Measurements from ENCODE around the gene ZNF688. TPM values are rescaled to one million over a fixed set of nuclear protein-coding genes. Genes with fewer than 3 reads are reported as not detected.

Gene ZNF688
- total and polyA plus RNA-seq, 2 experiments from 2014 or later = 4.0 to 4.4 TPM

DNA sequence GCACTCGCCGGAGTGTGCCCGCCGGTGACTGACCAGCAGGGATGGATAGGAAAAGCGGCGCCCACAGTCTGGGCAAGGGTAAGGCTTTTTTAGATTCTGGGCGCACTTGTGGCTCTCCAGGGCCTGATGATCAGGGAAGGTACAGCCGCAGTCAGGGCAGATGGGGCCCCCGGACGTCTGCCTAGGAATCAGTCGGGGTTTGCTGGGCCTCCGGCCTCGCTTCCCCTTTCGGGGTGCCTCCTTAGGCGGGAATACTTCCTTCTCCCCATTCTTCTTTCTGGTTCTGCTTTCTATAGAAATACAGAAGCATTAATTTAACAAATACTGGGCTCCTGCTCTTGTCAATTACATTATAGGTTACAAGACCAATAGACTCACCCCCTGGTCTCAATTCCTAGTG lies 33.6 kb upstream of the ZNF688 start:
- Mint-ChIP-seq H3K36me3 (ENCODE audit: low read depth) (peaks cover 56% of the 10 kb centered on the region), H3K9me3 (no peaks in the 10 kb centered on the region; the same call in 2 of the 3 replicates), H3K27ac (no peak overlapping the region), H3K4me1 (no peaks in the 10 kb centered on the region), H3K4me3 (no peak overlapping the region), H3K27me3 (ENCODE audit: insufficient read depth, low read depth, poor library complexity) (peaks cover 6% of the 10 kb centered on the region)
- Histone ChIP-seq H3K4me2 (no peak overlapping the region), H3K4me1 (ENCODE audit: insufficient read depth) (0 out of 2 replicates have a peak, but pooled peaks cover 6% of the 10 kb centered on the region), H3K36me3 (ENCODE audit: insufficient read depth) (0 out of 2 replicates have a peak, but pooled peaks cover 19% of the 10 kb centered on the region), H3K27me3 (ENCODE audit: insufficient read depth) (no peaks in the 10 kb centered on the region), H4K20me1 (replicated peaks; ENCODE audit: insufficient read depth) (peaks cover 10% of the 10 kb centered on the region; the same call in 1 of the 2 replicates), H3K27ac (ENCODE audit: low read depth) (no peak overlapping the region), H3K9me2 (ENCODE audit: insufficient read depth) (no peaks in the 10 kb centered on the region), H3F3A (replicated peaks; ENCODE audit: low read depth) (peaks cover 2% of the 10 kb centered on the region; the same call in 1 of the 2 replicates), H2AFZ (no peak overlapping the region), H3K79me2 (replicated peaks; ENCODE audit: insufficient read depth) (0 out of 2 replicates have a peak, but pooled peaks cover 15% of the 10 kb centered on the region), H3K4me3 (no peak overlapping the region)
- TF ChIP-seq, protein P1, sequence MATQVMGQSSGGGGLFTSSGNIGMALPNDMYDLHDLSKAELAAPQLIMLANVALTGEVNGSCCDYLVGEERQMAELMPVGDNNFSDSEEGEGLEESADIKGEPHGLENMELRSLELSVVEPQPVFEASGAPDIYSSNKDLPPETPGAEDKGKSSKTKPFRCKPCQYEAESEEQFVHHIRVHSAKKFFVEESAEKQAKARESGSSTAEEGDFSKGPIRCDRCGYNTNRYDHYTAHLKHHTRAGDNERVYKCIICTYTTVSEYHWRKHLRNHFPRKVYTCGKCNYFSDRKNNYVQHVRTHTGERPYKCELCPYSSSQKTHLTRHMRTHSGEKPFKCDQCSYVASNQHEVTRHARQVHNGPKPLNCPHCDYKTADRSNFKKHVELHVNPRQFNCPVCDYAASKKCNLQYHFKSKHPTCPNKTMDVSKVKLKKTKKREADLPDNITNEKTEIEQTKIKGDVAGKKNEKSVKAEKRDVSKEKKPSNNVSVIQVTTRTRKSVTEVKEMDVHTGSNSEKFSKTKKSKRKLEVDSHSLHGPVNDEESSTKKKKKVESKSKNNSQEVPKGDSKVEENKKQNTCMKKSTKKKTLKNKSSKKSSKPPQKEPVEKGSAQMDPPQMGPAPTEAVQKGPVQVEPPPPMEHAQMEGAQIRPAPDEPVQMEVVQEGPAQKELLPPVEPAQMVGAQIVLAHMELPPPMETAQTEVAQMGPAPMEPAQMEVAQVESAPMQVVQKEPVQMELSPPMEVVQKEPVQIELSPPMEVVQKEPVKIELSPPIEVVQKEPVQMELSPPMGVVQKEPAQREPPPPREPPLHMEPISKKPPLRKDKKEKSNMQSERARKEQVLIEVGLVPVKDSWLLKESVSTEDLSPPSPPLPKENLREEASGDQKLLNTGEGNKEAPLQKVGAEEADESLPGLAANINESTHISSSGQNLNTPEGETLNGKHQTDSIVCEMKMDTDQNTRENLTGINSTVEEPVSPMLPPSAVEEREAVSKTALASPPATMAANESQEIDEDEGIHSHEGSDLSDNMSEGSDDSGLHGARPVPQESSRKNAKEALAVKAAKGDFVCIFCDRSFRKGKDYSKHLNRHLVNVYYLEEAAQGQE (IDR thresholded peaks at IDR 0.05; ENCODE audit: unreplicated experiment) = no peak
- TF ChIP-seq ZNF331 (CRISPR knock-in tag; IDR thresholded peaks at IDR 0.05; ENCODE audit: low read depth) (no peak), NANOG (IDR thresholded peaks at IDR 0.05; ENCODE audit: borderline replicate concordance) (no peak)
- ATAC-seq (no peak), DNase-seq (ENCODE audit: low spot score) (no peak)

DNA sequence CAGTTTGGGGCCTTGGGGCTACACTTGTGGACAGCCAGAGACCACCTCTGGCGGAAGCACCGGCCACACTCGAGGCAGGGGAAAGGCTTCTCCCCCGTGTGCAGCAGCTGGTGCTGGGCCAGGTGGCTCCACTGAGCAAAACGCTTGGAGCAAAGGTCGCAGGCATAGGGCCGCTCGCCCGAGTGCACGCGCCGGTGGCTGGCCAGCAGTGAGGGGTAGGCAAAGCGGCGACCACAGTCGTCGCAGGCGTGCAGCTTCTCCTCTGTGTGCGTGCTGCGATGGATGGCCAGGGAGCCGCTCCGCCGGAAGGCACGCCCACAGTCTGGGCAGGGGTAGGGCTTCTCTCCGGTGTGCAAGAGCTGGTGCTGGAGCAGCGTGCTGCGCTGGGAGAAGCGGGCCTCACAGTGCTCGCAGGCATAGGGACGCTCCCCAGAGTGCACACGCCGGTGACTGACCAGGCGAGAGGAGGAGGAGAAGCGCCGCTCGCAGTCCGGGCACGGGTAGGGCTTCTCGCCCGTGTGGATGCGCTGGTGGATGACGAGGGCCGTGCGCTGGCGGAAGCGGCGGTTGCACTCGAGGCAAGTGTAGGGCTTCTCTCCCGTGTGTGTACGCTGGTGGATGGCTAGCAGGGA lies 32.9 kb upstream of the ZNF688 start:
- ATAC-seq (peak; percentile 38; the same call in 1 of the 3 replicates), DNase-seq (ENCODE audit: low spot score) (peak; percentile 13)
- Mint-ChIP-seq H3K4me3 (no peak overlapping the region), H3K36me3 (ENCODE audit: low read depth) (peaks cover 56% of the 10 kb centered on the region), H3K4me1 (no peaks in the 10 kb centered on the region), H3K27ac (no peak overlapping the region), H3K27me3 (ENCODE audit: insufficient read depth, low read depth, poor library complexity) (peaks cover 5% of the 10 kb centered on the region), H3K9me3 (peaks cover 2% of the 10 kb centered on the region; the same call in 2 of the 3 replicates)
- Histone ChIP-seq H3K4me3 (no peak overlapping the region), H2AFZ (no peak overlapping the region), H3K4me1 (ENCODE audit: insufficient read depth) (0 out of 2 replicates have a peak, but pooled peaks cover 6% of the 10 kb centered on the region), H3K27ac (ENCODE audit: low read depth) (no peak overlapping the region), H3F3A (replicated peaks; ENCODE audit: low read depth) (peaks cover 2% of the 10 kb centered on the region; the same call in 1 of the 2 replicates), H3K4me2 (no peak overlapping the region), H3K36me3 (ENCODE audit: insufficient read depth) (0 out of 2 replicates have a peak, but pooled peaks cover 19% of the 10 kb centered on the region), H4K20me1 (replicated peaks; ENCODE audit: insufficient read depth) (peaks cover 10% of the 10 kb centered on the region; the same call in 1 of the 2 replicates), H3K27me3 (ENCODE audit: insufficient read depth) (no peaks in the 10 kb centered on the region), H3K79me2 (replicated peaks; ENCODE audit: insufficient read depth) (0 out of 2 replicates have a peak, but pooled peaks cover 14% of the 10 kb centered on the region), H3K9me2 (ENCODE audit: insufficient read depth) (no peaks in the 10 kb centered on the region)
- TF ChIP-seq, protein P2, sequence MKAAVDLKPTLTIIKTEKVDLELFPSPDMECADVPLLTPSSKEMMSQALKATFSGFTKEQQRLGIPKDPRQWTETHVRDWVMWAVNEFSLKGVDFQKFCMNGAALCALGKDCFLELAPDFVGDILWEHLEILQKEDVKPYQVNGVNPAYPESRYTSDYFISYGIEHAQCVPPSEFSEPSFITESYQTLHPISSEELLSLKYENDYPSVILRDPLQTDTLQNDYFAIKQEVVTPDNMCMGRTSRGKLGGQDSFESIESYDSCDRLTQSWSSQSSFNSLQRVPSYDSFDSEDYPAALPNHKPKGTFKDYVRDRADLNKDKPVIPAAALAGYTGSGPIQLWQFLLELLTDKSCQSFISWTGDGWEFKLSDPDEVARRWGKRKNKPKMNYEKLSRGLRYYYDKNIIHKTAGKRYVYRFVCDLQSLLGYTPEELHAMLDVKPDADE (IDR thresholded peaks at IDR 0.05) = no peak
- TF ChIP-seq, protein P3, sequence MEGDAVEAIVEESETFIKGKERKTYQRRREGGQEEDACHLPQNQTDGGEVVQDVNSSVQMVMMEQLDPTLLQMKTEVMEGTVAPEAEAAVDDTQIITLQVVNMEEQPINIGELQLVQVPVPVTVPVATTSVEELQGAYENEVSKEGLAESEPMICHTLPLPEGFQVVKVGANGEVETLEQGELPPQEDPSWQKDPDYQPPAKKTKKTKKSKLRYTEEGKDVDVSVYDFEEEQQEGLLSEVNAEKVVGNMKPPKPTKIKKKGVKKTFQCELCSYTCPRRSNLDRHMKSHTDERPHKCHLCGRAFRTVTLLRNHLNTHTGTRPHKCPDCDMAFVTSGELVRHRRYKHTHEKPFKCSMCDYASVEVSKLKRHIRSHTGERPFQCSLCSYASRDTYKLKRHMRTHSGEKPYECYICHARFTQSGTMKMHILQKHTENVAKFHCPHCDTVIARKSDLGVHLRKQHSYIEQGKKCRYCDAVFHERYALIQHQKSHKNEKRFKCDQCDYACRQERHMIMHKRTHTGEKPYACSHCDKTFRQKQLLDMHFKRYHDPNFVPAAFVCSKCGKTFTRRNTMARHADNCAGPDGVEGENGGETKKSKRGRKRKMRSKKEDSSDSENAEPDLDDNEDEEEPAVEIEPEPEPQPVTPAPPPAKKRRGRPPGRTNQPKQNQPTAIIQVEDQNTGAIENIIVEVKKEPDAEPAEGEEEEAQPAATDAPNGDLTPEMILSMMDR (conservative IDR thresholded peaks at IDR 0.05; ENCODE audit: low read depth in 2 of 2) = 0 out of 4 replicates have a peak, but pooled peaks of 1 of the 2 experiments have one; percentile 5

Data from GM23338 (cell line).